ENCODE data around the gene PDGFA.

DNA sequence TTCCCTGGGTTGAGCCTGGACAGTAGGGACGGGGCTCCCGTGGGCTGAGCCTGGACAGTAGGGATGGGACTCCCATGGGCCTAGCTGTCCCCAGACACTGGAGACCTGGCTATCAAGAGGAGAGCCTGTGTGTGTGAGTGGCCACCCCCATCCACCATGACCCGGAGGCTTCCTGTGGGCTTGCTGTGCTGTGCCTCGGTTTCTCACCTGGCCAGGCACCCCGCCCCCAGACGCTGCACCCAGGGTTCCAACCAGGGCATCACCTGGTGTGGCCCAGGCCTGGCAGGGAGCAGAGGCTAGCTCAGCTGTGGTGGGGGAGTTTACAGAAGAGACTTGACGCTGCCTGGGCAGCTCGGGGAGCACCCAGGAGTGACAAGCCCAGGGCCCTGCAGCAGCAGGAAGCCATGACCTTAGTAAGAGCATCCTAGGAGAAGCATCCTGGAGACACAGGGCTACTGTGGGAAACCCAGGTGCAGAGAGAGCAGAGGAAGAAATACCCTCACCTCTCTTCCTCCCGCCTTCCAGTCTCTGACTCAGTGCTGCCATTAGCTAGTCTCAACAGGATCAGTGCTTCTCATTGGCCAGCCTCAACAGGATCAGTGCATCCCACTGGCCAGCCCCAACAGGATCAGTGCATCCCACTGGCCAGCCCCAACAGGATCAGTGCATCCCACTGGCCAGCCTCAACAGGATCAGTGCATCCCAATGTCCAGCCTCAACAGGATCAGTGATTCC is 61.0 kb downstream of the PDGFA start:
- TF ChIP-seq, protein P1, sequence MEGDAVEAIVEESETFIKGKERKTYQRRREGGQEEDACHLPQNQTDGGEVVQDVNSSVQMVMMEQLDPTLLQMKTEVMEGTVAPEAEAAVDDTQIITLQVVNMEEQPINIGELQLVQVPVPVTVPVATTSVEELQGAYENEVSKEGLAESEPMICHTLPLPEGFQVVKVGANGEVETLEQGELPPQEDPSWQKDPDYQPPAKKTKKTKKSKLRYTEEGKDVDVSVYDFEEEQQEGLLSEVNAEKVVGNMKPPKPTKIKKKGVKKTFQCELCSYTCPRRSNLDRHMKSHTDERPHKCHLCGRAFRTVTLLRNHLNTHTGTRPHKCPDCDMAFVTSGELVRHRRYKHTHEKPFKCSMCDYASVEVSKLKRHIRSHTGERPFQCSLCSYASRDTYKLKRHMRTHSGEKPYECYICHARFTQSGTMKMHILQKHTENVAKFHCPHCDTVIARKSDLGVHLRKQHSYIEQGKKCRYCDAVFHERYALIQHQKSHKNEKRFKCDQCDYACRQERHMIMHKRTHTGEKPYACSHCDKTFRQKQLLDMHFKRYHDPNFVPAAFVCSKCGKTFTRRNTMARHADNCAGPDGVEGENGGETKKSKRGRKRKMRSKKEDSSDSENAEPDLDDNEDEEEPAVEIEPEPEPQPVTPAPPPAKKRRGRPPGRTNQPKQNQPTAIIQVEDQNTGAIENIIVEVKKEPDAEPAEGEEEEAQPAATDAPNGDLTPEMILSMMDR (IDR thresholded peaks at IDR 0.05) = no peak
- TF ChIP-seq ESRRA (CRISPR knock-in tag; IDR thresholded peaks at IDR 0.05; ENCODE audit: borderline replicate concordance) (no peak), NR1H2 (CRISPR knock-in tag; IDR thresholded peaks at IDR 0.05) (no peak), RORB (CRISPR knock-in tag; IDR thresholded peaks at IDR 0.05) (no peak), SP1 (CRISPR knock-in tag; conservative IDR thresholded peaks at IDR 0.05) (no peak)
- TF ChIP-seq, protein P2, sequence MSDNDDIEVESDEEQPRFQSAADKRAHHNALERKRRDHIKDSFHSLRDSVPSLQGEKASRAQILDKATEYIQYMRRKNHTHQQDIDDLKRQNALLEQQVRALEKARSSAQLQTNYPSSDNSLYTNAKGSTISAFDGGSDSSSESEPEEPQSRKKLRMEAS (CRISPR knock-in tag; IDR thresholded peaks at IDR 0.05) = no peak
